Fibroblast of lung (primary cell): ENCODE results near the gene DPY19L1. TPM values are rescaled to one million over a fixed set of nuclear protein-coding genes. Genes with fewer than 3 reads are reported as not detected.
"Not testable (repeated sequence)": the region's sequence is repeated elsewhere in the genome, so short reads cannot be mapped to it uniquely, and the experiment has no call there.

Experiments
- DNase-seq, 2 donors: peaks; one replicate each; pipeline versions ENCODE4 v3.0.0 to v3.0.0-alpha.2; 2010; ENCODE audit warnings: low read depth in 2 of 2
- H2AFZ ChIP-seq: 2 replicates; pipeline ENCODE4 v1.5.1; 2012; ENCODE audit warnings: low read length, control low read depth, inconsistent platforms
- H3K27ac ChIP-seq: 2 replicates; pipeline ENCODE4 v1.5.1; 2011; ENCODE audit warnings: low read length, control low read depth; ENCODE audit not compliant: insufficient read depth
- H3K27me3 ChIP-seq: 2 replicates; pipeline ENCODE4 v1.5.1; 2011; ENCODE audit warnings: mild to moderate bottlenecking, low read length; ENCODE audit not compliant: control insufficient read depth, insufficient read depth
- H3K36me3 ChIP-seq: 2 replicates; pipeline ENCODE4 v1.5.1; 2011; ENCODE audit warnings: low read length; ENCODE audit not compliant: control insufficient read depth, insufficient read depth
- H3K4me1 ChIP-seq: 2 replicates; pipeline ENCODE4 v1.5.1; 2011; ENCODE audit warnings: low read length; ENCODE audit not compliant: control insufficient read depth, insufficient read depth; ENCODE audit errors: extremely low read depth
- H3K4me2 ChIP-seq: 2 replicates; pipeline ENCODE4 v1.5.1; 2011; ENCODE audit warnings: low read length, control low read depth; ENCODE audit not compliant: insufficient read depth; ENCODE audit errors: extremely low read depth
- H3K4me3 ChIP-seq, 4 experiments: fragments of 200-600 bp in 1 of 4; sonication (generic) in 1 of 4; replicated peaks in 1 of 4; 2 replicates each; pipeline ENCODE4 v1.5.1; 2011 to 2016; ENCODE audit warnings: low read length in 4 of 4, low read depth in 3 of 4, mild to moderate bottlenecking in 3 of 4, control low read depth in 2 of 4, inconsistent platforms in 1 of 4, mixed read lengths in 1 of 4; ENCODE audit not compliant: insufficient read depth in 1 of 4; ENCODE audit errors: control extremely low read depth in 1 of 4
- H3K79me2 ChIP-seq: 2 replicates; pipeline ENCODE4 v1.5.1; 2012; ENCODE audit warnings: mild to moderate bottlenecking, low read length, inconsistent platforms; ENCODE audit not compliant: control insufficient read depth, insufficient read depth
- H3K9ac ChIP-seq: 2 replicates; pipeline ENCODE4 v1.5.1; 2011; ENCODE audit warnings: mild to moderate bottlenecking, low read length, control low read depth; ENCODE audit not compliant: insufficient read depth
- H3K9me3 ChIP-seq: 2 replicates; pipeline ENCODE4 v1.5.1; 2012; ENCODE audit warnings: low read depth, low read length; ENCODE audit not compliant: control insufficient read depth, insufficient read depth
- H4K20me1 ChIP-seq: 2 replicates; pipeline ENCODE4 v1.5.1; 2011; ENCODE audit warnings: low read length; ENCODE audit not compliant: control insufficient read depth, insufficient read depth; ENCODE audit errors: extremely low read depth
- EZH2 ChIP-seq: IDR thresholded peaks from 2 replicates; pipeline ENCODE4 v1.5.1; 2012; ENCODE audit warnings: low read length, control low read depth, mild to moderate bottlenecking; ENCODE audit errors: missing control alignments
- polyA plus RNA-seq, 2 donors: library from polyadenylated mRNA; depleted of rRNA in 1 of 2; stranded (reverse) in 1 of 2; unstranded in 1 of 2; fragments of >200 nt; gene quantifications; 2 replicates each; pipeline ENCODE4 v1.2.1, GENCODE V29; 2011 to 2012; ENCODE audit warnings: missing spikeins in 1 of 2
- total RNA-seq: library from RNA; depleted of rRNA; stranded (reverse); fragments of >200 nt; gene quantifications from 2 replicates; pipeline ENCODE4 v1.2.1, GENCODE V29; 2014
- TF ChIP-seq, protein P1 (sequence below), 2 donors: IDR thresholded peaks in 1 of 2; conservative IDR thresholded peaks in 1 of 2; 1 replicate in 1 of 2; 2 replicates in 1 of 2; pipeline ENCODE4 v1.5.1; 2011 to 2012; ENCODE audit warnings: low read length in 2 of 2, control low read depth in 1 of 2, inconsistent platforms in 1 of 2, low read depth in 1 of 2, mild to moderate bottlenecking in 1 of 2

Gene DPY19L1
- total and polyA plus RNA-seq, 2 donors (not counting 1 experiment from before 2014, with no cell fraction given): 30.1 to 31.8 TPM

DNA sequence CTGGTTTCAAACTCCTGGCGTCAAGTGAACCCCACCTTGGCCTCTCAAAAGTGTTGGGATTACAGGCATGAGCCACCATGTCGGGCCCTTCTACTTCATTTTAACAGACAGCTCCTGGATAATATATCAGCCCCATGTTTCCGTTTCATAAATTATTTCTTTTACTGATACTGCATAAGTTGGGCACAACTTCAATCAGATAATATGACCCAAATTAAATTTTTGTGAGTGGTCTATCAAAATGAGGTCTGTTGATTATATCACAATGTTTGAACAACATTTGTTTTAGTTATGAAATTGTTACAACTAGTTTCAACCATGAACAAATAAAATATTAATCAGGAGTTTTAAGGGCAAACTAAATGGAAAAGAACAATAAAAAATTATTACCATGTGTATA is 70.8 kb downstream of the DPY19L1 start:
- H3K4me3 ChIP-seq, H3K4me1 ChIP-seq, DNase-seq, H3K9me3 ChIP-seq, H4K20me1 ChIP-seq, H3K4me2 ChIP-seq, H3K9ac ChIP-seq, H3K27me3 ChIP-seq, H2AFZ ChIP-seq, H3K36me3 ChIP-seq, H3K79me2 ChIP-seq, H3K27ac ChIP-seq: not testable (repeated sequence)

DNA sequence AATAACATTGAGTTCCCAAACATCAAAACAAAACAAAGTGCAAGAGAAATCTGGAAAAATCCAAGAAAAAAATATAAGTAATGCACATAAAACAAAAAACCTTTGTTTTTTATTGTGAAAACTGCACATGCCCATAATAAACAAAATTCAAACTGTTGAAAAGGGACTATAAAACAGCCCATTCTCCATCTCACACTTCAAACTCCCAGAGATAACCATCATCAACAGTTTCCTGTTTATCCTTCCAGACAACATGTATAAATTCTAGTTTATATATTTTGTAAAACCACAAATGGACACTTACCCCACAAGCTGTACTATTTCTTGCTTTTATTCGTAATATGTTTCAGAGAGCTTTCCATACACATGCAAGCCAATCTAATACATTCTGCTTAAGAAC is 79.3 kb downstream of the DPY19L1 start:
- no peak overlapping the region for H3K4me3 ChIP-seq
- no peak overlapping the region for H3K4me2 ChIP-seq
- no peak overlapping the region for H3K9ac ChIP-seq
- H3K9me3 ChIP-seq: no peaks in the 10 kb centered on the region
- no peaks in the 10 kb centered on the region for H4K20me1 ChIP-seq
- no peak overlapping the region for H3K27ac ChIP-seq
- TF ChIP-seq, protein P1, sequence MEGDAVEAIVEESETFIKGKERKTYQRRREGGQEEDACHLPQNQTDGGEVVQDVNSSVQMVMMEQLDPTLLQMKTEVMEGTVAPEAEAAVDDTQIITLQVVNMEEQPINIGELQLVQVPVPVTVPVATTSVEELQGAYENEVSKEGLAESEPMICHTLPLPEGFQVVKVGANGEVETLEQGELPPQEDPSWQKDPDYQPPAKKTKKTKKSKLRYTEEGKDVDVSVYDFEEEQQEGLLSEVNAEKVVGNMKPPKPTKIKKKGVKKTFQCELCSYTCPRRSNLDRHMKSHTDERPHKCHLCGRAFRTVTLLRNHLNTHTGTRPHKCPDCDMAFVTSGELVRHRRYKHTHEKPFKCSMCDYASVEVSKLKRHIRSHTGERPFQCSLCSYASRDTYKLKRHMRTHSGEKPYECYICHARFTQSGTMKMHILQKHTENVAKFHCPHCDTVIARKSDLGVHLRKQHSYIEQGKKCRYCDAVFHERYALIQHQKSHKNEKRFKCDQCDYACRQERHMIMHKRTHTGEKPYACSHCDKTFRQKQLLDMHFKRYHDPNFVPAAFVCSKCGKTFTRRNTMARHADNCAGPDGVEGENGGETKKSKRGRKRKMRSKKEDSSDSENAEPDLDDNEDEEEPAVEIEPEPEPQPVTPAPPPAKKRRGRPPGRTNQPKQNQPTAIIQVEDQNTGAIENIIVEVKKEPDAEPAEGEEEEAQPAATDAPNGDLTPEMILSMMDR (conservative IDR thresholded peaks at IDR 0.05 in 1 of 2, IDR thresholded peaks at IDR 0.05 in 1 of 2; ENCODE audit: low read depth in 1 of 2, low read length in 2 of 2): no peak
- no peak for TF ChIP-seq EZH2
- DNase-seq: no peak
- no peaks in the 10 kb centered on the region for H3K36me3 ChIP-seq
- H3K4me1 ChIP-seq: no peaks in the 10 kb centered on the region
- no peaks in the 10 kb centered on the region for H3K27me3 ChIP-seq
- no peaks in the 10 kb centered on the region for H3K79me2 ChIP-seq
- no peak overlapping the region for H2AFZ ChIP-seq

DNA sequence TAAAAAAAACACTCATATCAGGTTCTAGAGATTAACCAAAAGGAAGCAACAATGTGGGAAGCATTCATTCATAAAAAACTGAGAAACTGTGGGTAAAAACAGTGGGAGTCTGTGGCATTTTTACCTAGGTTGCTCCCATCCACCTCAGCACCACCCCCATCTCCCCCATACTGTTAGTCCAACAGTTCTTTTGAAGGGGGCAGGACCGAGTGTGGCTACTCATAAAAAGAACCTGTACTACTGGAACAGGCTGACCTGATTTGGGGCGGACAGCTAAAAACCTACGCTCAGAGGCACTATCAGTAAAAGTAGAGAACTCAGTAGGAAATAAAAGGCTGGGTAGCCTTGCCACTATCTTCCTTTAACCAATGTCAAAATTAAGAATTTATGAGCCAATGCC is 84.5 kb downstream of the DPY19L1 start:
- Histone ChIP-seq H3K36me3 (no peaks in the 10 kb centered on the region), H2AFZ (no peak overlapping the region), H3K4me3 (no peak overlapping the region), H3K27me3 (no peaks in the 10 kb centered on the region), H3K79me2 (no peaks in the 10 kb centered on the region), H3K4me2 (no peak overlapping the region), H3K4me1 (no peaks in the 10 kb centered on the region), H4K20me1 (no peaks in the 10 kb centered on the region), H3K9me3 (no peaks in the 10 kb centered on the region), H3K9ac (no peak overlapping the region), H3K27ac (no peak overlapping the region)
- TF ChIP-seq, protein P1 (conservative IDR thresholded peaks at IDR 0.05 in 1 of 2, IDR thresholded peaks at IDR 0.05 in 1 of 2; ENCODE audit: low read depth in 1 of 2, low read length in 2 of 2): no peak
- TF ChIP-seq EZH2: no peak
- DNase-seq: no peak

DNA sequence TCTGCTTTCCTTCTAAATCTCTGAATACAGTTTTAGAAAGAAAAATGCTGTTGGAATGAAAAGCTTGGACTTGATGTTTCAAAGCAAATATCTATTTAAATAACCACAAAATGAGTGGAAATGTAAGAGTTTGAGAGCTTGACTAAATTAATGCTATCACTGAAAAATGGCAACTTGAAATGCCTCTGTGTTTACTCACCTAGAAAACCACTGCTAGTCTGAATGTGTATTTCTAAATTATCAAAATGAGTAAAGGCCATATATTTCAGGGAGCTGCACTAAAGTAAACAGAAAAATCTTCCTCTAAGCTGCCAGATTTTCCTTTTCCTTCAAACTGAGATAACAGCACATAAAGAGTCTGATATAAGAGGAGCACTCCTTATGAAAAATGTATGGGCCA is 87.9 kb downstream of the DPY19L1 start:
- DNase-seq: peak; percentile 7 to 67
- no peak overlapping the region for H2AFZ ChIP-seq
- no peak overlapping the region for H3K4me2 ChIP-seq
- H3K4me3 ChIP-seq: no peak overlapping the region
- no peaks in the 10 kb centered on the region for H3K4me1 ChIP-seq
- no peaks in the 10 kb centered on the region for H3K27me3 ChIP-seq
- no peaks in the 10 kb centered on the region for H4K20me1 ChIP-seq
- H3K36me3 ChIP-seq: no peaks in the 10 kb centered on the region
- H3K79me2 ChIP-seq: no peaks in the 10 kb centered on the region
- TF ChIP-seq EZH2: no peak
- TF ChIP-seq, protein P1 (conservative IDR thresholded peaks at IDR 0.05 in 1 of 2, IDR thresholded peaks at IDR 0.05 in 1 of 2; ENCODE audit: low read depth in 1 of 2, low read length in 2 of 2): no peak
- H3K27ac ChIP-seq: no peak overlapping the region
- H3K9ac ChIP-seq: no peak overlapping the region
- no peaks in the 10 kb centered on the region for H3K9me3 ChIP-seq

DNA sequence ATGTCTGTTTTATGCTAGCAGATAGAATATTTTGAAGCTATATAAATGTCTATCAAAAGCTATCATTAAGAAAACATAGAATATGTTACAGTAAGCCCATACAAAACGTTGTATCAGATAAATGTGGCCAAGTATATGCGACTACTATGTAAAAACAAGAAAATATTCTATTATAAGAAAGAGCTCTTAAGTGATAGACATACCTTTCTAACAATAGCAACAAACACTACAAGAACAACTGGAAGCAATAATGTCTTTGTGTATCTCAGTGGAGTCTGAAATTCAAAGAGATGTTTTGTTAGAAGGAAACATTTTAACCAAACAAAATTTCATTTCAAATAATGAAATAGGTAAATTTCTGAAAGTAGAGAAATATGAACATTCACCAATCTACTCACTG is 89.9 kb downstream of the DPY19L1 start:
- not testable (repeated sequence) for H3K79me2 ChIP-seq, H3K9me3 ChIP-seq, DNase-seq, H3K4me1 ChIP-seq, H3K4me3 ChIP-seq, H2AFZ ChIP-seq, H4K20me1 ChIP-seq, H3K9ac ChIP-seq, H3K27ac ChIP-seq, H3K4me2 ChIP-seq, H3K27me3 ChIP-seq, H3K36me3 ChIP-seq
